GM18507 (cell line): ENCODE measurements around the gene MBP.
A peak's percentile ranks its signal among the peaks of the same experiment; 100 is the strongest.

Source experiments
- DNase-seq: peaks from one replicate; pipeline ENCODE4 v3.0.0; 2011; ENCODE audit warnings: low read depth; ENCODE audit not compliant: insufficient read length; ENCODE audit errors: extremely low spot score
- FAIRE-seq: peaks from 2 replicates; lab custom pipeline; 2011; peaks lifted over from hg19 to GRCh38; lab: Jason Lieb, UNC

The MBP gene

DNA sequence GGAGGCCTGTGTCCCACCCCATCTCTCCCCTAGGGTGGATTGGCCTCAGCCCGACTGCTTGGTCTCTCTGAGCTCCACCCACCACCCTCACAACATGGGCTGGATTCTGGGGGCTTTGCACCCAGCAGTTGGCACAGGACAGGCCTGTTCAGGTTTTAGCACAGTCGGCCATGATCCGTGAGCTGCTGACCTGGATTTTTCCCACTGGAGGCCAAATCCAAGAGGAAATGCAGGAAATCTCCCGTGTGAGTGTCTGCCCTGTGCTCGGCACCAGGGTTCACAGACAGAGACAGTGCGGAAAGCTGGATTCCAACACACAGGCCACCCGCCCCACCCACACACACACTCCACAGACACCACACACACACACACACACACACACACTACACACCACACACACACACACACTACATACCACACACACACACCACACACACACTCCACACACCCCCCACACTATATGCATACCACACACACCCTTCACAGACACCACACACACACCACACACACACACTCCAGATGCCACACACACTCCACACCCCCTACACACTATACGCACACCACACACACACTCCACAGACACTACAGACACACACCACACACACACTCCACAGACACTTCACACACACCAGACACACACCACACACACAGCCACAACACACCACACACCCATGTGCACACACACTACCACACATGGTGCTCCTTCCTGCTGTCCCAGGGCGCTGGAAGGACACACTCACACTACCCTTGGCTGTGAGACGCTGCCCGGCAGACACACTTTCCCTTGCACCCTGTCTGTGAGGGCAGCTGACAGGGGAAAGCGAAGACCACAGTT, 14.1 kb downstream of the MBP start:
- DNase-seq = no peak
- no peak for FAIRE-seq

- DNase-seq (no peak), FAIRE-seq (peak; percentile 52)
These were observed 16.1 kb downstream of the MBP start for GRCh38 chr18:77116201-77117080.

DNA sequence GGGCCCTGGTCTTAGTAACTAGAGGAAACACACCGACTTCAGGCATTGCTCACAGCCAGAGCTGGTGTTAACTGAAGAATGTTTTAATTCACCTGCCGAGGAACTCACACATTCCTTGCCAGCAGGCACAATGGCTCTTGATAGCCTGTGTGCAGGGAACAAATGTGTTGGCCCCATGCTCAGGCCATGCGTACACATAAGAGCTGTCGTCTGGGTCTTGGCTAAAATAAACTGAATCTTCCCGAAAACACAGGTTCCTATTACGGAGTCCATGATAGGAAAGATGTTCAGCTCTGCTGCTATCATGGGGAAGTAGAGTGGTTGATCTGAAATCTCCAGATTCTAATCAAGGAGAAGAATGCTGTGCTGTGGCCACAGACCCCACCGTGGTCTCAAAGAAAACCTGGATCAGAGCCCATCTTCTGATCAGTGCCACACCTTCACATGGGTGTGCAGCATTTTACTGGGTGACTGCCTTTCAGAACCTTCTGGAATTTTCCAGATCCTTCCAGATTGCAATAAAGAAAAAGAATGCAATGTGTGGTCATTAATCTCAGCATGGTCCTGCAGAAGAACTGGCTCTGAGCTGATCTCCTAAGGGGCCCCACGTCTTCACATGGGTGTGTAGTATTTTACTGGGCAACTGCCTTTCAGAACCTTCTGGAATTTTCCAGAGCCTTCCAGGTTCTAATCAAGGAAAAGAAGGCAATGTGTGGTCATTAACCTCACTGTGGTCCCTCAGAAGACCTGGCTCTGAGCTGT, 17.2 kb downstream of the MBP start:
- DNase-seq = no peak
- no peak for FAIRE-seq

GRCh38 chr18:77114415-77115191, 18.0 kb downstream of the MBP start:
- DNase-seq (no peak), FAIRE-seq (peak; percentile 96)

- no peak for DNase-seq
- FAIRE-seq = no peak
These were observed 18.5 kb downstream of the MBP start for GRCh38 chr18:77114152-77114414.

DNA sequence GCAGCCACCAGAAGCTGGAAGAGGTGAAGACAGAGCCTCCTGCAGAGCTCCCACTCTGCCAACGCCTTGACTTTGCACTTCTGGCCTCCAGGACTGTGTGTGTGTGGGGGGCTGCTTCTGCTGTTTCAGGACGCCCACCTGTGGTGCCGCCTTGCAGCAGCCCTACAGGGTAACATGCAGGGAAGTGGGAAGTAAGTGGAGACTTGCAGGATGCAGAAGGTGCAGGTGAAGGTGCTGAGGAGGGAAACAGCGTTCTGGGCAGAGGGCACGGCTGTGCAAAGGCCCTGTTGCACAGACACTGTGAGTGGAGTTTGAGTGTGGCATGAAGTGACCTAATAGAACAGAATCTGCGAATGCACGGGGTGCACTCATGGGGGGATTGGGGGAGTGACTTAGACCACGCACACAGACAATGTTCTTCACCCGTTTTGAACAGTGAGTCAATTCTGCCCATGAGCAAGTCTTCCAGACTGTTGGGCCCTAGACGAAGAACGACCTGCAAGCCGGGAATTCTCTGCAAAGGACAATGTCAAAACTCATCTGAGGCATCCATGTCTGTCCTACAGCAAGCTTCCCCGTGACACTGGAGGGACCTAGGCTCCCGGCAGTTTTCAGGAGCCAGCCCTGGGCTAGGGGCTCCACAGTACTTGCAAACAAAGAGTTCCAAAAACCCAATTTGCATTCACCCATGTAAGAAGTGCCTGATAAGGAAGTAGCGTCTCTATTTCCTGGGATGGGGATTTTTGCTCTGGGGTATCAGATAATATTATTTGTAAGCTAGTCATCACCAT, 19.0 kb downstream of the MBP start:
- FAIRE-seq (no peak), DNase-seq (no peak)

DNA sequence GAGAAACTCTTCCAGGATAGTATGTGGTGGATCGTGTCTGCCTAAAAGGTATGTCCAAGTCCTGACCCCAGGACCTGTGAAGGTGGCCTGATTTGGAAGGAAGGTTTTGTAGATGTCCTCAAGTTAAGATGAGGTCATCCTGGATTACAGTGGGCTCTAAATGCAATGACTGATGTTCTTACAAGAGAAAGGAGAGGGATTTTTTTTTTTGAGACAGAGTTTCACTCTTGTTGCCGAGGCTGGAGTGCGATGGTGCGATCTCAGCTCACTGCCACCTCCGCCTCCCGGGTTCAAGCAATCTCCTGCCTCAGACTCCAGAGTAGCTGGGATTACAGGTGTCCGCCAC, 19.9 kb downstream of the MBP start:
- DNase-seq (no peak), FAIRE-seq (no peak)

- no peak for FAIRE-seq
- DNase-seq = no peak
These were observed 20.4 kb downstream of the MBP start for GRCh38 chr18:77111951-77112746.

DNA sequence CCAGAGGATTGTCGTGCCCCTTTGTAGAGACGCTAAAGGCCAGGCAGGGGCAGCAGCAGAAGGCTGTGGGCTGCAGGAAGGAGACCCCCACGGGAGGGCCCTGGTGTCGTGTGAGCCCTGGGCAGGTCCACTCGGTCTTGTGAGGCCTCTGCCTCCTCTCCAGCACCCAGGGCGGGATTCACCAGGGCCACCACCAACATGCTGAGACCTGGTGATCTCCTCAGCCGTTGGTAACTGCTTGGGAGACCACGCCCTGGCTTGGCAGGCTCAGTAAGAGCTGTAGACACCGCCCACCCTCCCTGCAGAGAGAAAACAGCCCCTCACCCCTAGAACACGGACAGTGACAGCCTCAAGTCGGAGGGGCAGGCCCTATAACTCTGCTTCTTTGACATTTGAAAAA, 21.1 kb downstream of the MBP start:
- FAIRE-seq (no peak), DNase-seq (no peak)

DNA sequence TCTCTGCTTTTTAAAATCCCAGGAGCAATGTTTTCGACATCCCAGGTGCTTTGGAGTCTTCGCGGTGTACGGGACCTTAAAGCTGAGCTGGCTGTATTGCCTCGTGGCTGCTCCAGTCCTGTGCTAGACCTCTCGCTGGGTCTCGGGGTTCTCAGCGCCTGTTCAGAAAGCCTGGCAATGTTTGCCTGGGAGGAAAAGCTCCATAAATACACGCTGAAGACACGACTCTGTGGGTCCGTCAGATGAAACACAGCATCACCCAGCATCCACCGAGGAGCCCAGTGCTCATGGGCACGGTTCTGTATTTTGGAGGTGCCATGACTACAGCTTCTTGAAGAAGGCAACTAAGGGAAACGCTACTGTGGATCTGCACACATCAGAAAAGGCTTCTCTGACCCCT, 21.6 kb downstream of the MBP start:
- DNase-seq (no peak), FAIRE-seq (no peak)

- DNase-seq = no peak
- FAIRE-seq = no peak
These were observed 22.2 kb downstream of the MBP start for GRCh38 chr18:77110400-77110799.

DNA sequence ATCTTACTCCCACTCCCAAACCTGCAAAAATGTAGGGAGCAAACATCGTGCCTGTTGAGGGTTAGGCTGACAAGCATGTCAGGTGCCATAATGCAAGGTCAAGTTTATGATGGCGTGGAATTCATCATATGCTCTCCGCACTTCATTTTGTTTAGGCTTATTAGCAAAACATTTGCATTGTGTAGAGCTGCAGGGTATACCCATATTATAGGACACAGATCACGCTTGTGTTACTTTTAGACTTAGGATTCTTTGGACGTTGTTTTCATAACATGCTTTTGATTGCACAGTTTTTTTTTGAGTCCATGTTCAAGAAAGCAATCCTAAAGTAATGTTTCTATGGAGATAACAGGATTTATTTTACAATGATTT, 22.9 kb downstream of the MBP start:
- no peak for FAIRE-seq
- DNase-seq = no peak

DNA sequence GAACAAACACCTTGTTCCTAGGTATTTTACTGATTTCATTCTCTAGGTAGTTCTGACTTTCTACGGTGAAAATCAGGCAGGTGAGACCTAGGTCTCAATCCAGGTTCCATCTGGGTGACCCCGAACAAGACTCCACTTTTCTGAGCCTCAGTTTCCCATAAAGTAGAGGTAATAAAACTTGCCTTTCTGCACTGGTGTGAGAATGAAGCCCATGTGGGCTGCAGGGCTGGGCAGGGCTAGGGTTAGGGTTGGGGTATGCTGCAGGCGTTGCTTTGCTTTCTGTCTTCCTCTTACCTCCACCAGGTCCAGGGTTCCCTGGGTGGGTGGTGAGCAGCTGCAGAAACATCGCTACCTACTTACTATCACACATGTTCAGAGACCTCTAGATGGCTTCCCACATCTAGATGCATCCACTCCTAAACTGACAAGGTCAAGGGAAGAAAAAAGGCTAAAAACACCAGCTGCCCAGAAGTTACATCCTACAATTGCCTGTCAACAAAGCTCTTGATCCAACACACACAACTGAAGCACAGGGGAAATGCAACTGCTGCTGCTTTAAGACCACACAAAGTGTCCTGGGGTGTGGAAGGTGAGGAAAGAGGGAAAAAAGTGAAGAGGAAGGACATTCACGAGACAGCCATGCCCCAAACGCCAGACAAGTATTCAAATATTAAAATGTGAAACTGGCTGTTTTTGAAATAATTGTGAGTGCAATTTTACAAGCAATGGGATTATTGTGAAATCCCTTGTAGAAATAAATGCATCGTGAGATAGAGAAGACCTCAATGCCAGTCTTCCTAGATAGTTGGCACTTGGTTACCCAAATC, 23.5 kb downstream of the MBP start:
- DNase-seq (no peak), FAIRE-seq (peak; percentile 12)

GRCh38 chr18:77108001-77108692, 24.4 kb downstream of the MBP start:
- FAIRE-seq = peak; percentile 89
- no peak for DNase-seq

DNA sequence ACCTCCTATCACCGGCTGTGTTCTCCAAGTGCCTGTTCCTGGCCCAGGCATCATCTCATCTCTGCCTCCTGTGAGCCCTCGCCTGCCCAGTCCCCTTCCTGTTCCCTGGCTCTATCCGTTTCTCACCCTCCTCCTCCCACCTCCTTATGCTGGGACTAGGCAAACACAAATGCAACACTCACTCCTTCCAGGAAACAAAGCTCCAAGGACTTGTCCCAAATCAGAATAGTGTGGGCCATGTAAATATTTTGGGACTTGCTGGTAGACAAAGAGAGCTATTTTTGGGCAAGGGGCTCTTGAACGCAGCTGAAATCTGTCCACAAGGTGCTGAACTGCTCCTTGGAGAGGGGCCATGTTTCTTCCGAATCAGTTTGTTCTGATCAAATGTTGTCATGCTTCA, 25.3 kb downstream of the MBP start:
- FAIRE-seq (no peak), DNase-seq (no peak)

GRCh38 chr18:77106331-77106730, 26.3 kb downstream of the MBP start:
- DNase-seq = no peak
- FAIRE-seq = peak; percentile 73

- FAIRE-seq = no peak
- no peak for DNase-seq
These were observed 26.9 kb downstream of the MBP start for GRCh38 chr18:77105680-77106079.
